ENCODE results near the gene RAPGEF2.

Gene RAPGEF2

DNA sequence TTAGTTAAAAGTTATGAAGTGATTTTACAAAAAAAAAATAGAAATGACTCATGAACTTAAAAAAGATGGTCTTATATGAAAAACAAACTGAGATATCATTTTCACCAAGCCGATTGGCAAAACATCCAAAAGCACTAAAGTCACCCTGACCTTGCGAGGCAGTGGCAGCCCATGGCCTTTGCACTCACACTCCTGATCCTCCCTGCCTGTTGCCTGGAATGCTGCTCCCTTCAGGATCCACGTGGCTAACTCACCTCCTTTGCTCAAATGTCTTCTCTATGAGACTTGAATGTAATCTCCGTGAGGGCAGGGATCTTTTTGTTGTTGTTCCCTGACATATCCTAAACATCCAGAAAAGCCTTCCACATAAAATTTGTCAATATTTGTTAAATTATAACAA is 106.4 kb downstream of the RAPGEF2 start:
- no peak for ATAC-seq
- TF ChIP-seq ZNF70 (CRISPR knock-in tag; IDR thresholded peaks at IDR 0.05) (no peak), ISL1 (CRISPR knock-in tag; IDR thresholded peaks at IDR 0.05) (no peak), SNAI2 (CRISPR knock-in tag; IDR thresholded peaks at IDR 0.05) (no peak), ZNF565 (CRISPR knock-in tag; conservative IDR thresholded peaks at IDR 0.05; ENCODE audit: low read depth) (no peak), PPARA (CRISPR knock-in tag; IDR thresholded peaks at IDR 0.05; ENCODE audit: borderline replicate concordance) (no peak), ZFP30 (CRISPR knock-in tag; IDR thresholded peaks at IDR 0.05) (no peak), ESRRG (CRISPR knock-in tag; IDR thresholded peaks at IDR 0.05) (no peak), RARB (CRISPR knock-in tag; IDR thresholded peaks at IDR 0.05) (no peak), BACH2 (CRISPR knock-in tag; IDR thresholded peaks at IDR 0.05; ENCODE audit: borderline replicate concordance) (no peak), TCF4 (CRISPR knock-in tag; IDR thresholded peaks at IDR 0.05; ENCODE audit: borderline replicate concordance) (no peak), OSR1 (CRISPR knock-in tag; IDR thresholded peaks at IDR 0.05) (no peak), ZC3H10 (CRISPR knock-in tag; IDR thresholded peaks at IDR 0.05) (no peak), ARNTL (CRISPR knock-in tag; IDR thresholded peaks at IDR 0.05; ENCODE audit: borderline replicate concordance, low read depth) (no peak), TOX (CRISPR knock-in tag; IDR thresholded peaks at IDR 0.05; ENCODE audit: borderline replicate concordance) (no peak), ZNF8 (CRISPR knock-in tag; IDR thresholded peaks at IDR 0.05) (no peak)
- TF ChIP-seq, protein P1, sequence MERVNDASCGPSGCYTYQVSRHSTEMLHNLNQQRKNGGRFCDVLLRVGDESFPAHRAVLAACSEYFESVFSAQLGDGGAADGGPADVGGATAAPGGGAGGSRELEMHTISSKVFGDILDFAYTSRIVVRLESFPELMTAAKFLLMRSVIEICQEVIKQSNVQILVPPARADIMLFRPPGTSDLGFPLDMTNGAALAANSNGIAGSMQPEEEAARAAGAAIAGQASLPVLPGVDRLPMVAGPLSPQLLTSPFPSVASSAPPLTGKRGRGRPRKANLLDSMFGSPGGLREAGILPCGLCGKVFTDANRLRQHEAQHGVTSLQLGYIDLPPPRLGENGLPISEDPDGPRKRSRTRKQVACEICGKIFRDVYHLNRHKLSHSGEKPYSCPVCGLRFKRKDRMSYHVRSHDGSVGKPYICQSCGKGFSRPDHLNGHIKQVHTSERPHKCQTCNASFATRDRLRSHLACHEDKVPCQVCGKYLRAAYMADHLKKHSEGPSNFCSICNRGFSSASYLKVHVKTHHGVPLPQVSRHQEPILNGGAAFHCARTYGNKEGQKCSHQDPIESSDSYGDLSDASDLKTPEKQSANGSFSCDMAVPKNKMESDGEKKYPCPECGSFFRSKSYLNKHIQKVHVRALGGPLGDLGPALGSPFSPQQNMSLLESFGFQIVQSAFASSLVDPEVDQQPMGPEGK (CRISPR knock-in tag; IDR thresholded peaks at IDR 0.05; ENCODE audit: borderline replicate concordance): no peak
- TF ChIP-seq, protein P2, sequence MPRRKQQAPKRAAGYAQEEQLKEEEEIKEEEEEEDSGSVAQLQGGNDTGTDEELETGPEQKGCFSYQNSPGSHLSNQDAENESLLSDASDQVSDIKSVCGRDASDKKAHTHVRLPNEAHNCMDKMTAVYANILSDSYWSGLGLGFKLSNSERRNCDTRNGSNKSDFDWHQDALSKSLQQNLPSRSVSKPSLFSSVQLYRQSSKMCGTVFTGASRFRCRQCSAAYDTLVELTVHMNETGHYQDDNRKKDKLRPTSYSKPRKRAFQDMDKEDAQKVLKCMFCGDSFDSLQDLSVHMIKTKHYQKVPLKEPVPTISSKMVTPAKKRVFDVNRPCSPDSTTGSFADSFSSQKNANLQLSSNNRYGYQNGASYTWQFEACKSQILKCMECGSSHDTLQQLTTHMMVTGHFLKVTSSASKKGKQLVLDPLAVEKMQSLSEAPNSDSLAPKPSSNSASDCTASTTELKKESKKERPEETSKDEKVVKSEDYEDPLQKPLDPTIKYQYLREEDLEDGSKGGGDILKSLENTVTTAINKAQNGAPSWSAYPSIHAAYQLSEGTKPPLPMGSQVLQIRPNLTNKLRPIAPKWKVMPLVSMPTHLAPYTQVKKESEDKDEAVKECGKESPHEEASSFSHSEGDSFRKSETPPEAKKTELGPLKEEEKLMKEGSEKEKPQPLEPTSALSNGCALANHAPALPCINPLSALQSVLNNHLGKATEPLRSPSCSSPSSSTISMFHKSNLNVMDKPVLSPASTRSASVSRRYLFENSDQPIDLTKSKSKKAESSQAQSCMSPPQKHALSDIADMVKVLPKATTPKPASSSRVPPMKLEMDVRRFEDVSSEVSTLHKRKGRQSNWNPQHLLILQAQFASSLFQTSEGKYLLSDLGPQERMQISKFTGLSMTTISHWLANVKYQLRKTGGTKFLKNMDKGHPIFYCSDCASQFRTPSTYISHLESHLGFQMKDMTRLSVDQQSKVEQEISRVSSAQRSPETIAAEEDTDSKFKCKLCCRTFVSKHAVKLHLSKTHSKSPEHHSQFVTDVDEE (CRISPR knock-in tag; IDR thresholded peaks at IDR 0.05): no peak
- TF ChIP-seq, protein P3, sequence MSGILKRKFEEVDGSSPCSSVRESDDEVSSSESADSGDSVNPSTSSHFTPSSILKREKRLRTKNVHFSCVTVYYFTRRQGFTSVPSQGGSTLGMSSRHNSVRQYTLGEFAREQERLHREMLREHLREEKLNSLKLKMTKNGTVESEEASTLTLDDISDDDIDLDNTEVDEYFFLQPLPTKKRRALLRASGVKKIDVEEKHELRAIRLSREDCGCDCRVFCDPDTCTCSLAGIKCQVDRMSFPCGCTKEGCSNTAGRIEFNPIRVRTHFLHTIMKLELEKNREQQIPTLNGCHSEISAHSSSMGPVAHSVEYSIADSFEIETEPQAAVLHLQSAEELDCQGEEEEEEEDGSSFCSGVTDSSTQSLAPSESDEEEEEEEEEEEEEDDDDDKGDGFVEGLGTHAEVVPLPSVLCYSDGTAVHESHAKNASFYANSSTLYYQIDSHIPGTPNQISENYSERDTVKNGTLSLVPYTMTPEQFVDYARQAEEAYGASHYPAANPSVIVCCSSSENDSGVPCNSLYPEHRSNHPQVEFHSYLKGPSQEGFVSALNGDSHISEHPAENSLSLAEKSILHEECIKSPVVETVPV (CRISPR knock-in tag; IDR thresholded peaks at IDR 0.05): no peak
- TF ChIP-seq, protein P4, sequence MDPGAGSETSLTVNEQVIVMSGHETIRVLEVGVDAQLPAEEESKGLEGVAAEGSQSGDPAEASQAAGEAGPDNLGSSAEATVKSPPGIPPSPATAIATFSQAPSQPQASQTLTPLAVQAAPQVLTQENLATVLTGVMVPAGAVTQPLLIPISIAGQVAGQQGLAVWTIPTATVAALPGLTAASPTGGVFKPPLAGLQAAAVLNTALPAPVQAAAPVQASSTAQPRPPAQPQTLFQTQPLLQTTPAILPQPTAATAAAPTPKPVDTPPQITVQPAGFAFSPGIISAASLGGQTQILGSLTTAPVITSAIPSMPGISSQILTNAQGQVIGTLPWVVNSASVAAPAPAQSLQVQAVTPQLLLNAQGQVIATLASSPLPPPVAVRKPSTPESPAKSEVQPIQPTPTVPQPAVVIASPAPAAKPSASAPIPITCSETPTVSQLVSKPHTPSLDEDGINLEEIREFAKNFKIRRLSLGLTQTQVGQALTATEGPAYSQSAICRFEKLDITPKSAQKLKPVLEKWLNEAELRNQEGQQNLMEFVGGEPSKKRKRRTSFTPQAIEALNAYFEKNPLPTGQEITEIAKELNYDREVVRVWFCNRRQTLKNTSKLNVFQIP (CRISPR knock-in tag; IDR thresholded peaks at IDR 0.05; ENCODE audit: borderline replicate concordance, low read depth): no peak
- TF ChIP-seq, protein P5, sequence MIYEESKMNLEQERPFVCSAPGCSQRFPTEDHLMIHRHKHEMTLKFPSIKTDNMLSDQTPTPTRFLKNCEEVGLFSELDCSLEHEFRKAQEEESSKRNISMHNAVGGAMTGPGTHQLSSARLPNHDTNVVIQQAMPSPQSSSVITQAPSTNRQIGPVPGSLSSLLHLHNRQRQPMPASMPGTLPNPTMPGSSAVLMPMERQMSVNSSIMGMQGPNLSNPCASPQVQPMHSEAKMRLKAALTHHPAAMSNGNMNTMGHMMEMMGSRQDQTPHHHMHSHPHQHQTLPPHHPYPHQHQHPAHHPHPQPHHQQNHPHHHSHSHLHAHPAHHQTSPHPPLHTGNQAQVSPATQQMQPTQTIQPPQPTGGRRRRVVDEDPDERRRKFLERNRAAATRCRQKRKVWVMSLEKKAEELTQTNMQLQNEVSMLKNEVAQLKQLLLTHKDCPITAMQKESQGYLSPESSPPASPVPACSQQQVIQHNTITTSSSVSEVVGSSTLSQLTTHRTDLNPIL (CRISPR knock-in tag; IDR thresholded peaks at IDR 0.05; ENCODE audit: low read depth): no peak

DNA sequence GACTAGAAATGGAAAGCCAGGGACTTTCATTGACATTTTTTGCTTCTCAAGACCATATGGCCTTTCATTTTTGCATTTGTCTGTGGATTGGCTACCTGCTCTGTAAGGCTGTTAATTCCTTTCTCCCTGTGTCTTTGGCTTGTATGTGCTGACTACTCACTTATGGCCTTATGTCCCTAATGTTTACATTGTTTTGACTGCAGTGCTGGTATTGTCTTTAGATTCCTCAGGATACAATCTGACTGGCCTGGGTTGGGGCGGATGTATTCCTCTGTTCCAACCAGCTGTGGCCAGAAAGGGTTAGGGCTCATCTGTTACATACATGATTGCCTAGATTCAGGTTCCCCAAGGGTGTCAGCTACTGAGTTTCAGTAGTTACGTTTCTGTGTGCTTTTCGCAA is 108.1 kb downstream of the RAPGEF2 start:
- TF ChIP-seq ZFP3 (CRISPR knock-in tag; IDR thresholded peaks at IDR 0.05): no peak
- TF ChIP-seq, protein P3 (CRISPR knock-in tag; IDR thresholded peaks at IDR 0.05): no peak
- TF ChIP-seq RARB (CRISPR knock-in tag; IDR thresholded peaks at IDR 0.05): no peak
- no peak for TF ChIP-seq ISL1 (CRISPR knock-in tag; IDR thresholded peaks at IDR 0.05)
- TF ChIP-seq, protein P2 (CRISPR knock-in tag; IDR thresholded peaks at IDR 0.05): no peak
- ATAC-seq: no peak
